Embryonic facial prominence (tissue), 1 donor: ENCODE measurements around the gene SULT1B1.

Experiments
- DNase-seq: peaks from one replicate; pipeline ENCODE4 v3.0.0-alpha.2; 2016; ENCODE audit errors: extremely low spot score

Gene SULT1B1

GRCh38 chr4:69697536-69698242, 62.7 kb downstream of the SULT1B1 start:
- DNase-seq, result no peak

GRCh38 chr4:69689599-69689998, 70.8 kb downstream of the SULT1B1 start:
- peak; percentile 33 for DNase-seq

GRCh38 chr4:69684804-69685203, 75.6 kb downstream of the SULT1B1 start:
- no peak for DNase-seq
